ENCODE results near the gene CRTAC1. TPM values are rescaled to one million over a fixed set of nuclear protein-coding genes. Genes with fewer than 3 reads are reported as not detected.

CRTAC1 gene
- total RNA-seq, 1 experiment from 2014 or later = 0.20 TPM

DNA sequence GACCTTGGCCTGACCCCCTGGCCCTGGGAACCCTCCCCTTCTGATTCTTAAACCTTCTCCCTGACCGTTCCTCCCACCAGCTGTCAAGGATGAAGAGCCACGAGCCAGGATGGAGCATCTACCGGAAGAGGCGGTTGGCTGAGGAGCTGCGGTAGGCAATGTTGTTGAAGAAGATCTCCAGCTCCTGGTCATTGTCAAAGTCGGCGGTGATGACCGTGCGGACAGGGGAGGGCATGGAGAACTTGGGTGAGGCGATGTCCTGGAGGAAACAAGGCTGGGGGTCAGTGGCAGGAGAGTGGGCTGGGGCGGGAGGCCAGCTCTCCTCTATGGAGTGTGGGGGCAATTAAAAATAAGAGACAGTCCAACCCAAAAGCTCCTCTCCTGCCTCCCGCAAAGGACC lies 129.0 kb downstream of the CRTAC1 start:
- H3K4me3 ChIP-seq (replicated peaks in 1 of 2; ENCODE audit: low read depth in 1 of 2, low read length in 2 of 2) = no peak overlapping the region
- H3K9me2 ChIP-seq (ENCODE audit: insufficient read depth) = no peaks in the 10 kb centered on the region
- POLR2A ChIA-PET = no interaction called here
- RAD21 ChIA-PET (ENCODE audit: low non-redundant PET in 1 of 2, low total read pairs in 2 of 2, uncharacterized antibody in 2 of 2, unreplicated experiment in 2 of 2) = no interaction called here
- no peak for TF ChIP-seq EGR1 (IDR thresholded peaks at IDR 0.05; ENCODE audit: low read depth)
- no peak for TF ChIP-seq CEBPB (IDR thresholded peaks at IDR 0.05; ENCODE audit: low read depth)
- TF ChIP-seq, protein P1, sequence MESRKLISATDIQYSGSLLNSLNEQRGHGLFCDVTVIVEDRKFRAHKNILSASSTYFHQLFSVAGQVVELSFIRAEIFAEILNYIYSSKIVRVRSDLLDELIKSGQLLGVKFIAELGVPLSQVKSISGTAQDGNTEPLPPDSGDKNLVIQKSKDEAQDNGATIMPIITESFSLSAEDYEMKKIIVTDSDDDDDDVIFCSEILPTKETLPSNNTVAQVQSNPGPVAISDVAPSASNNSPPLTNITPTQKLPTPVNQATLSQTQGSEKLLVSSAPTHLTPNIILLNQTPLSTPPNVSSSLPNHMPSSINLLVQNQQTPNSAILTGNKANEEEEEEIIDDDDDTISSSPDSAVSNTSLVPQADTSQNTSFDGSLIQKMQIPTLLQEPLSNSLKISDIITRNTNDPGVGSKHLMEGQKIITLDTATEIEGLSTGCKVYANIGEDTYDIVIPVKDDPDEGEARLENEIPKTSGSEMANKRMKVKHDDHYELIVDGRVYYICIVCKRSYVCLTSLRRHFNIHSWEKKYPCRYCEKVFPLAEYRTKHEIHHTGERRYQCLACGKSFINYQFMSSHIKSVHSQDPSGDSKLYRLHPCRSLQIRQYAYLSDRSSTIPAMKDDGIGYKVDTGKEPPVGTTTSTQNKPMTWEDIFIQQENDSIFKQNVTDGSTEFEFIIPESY (IDR thresholded peaks at IDR 0.05; ENCODE audit: extremely low read depth, insufficient replicate concordance, low read length) = no peak
- TF ChIP-seq, protein P2, sequence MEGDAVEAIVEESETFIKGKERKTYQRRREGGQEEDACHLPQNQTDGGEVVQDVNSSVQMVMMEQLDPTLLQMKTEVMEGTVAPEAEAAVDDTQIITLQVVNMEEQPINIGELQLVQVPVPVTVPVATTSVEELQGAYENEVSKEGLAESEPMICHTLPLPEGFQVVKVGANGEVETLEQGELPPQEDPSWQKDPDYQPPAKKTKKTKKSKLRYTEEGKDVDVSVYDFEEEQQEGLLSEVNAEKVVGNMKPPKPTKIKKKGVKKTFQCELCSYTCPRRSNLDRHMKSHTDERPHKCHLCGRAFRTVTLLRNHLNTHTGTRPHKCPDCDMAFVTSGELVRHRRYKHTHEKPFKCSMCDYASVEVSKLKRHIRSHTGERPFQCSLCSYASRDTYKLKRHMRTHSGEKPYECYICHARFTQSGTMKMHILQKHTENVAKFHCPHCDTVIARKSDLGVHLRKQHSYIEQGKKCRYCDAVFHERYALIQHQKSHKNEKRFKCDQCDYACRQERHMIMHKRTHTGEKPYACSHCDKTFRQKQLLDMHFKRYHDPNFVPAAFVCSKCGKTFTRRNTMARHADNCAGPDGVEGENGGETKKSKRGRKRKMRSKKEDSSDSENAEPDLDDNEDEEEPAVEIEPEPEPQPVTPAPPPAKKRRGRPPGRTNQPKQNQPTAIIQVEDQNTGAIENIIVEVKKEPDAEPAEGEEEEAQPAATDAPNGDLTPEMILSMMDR (IDR thresholded peaks at IDR 0.05 in 2 of 3, conservative IDR thresholded peaks at IDR 0.05 in 1 of 3; ENCODE audit: borderline replicate concordance in 1 of 3, insufficient read depth in 1 of 3, low read depth in 2 of 3, low read length in 2 of 3) = no peak
- TF ChIP-seq POLR2AphosphoS5 (IDR thresholded peaks at IDR 0.05; ENCODE audit: low read depth, low read length) = no peak
- no peak for TF ChIP-seq JUND (IDR thresholded peaks at IDR 0.05)
- TF ChIP-seq, protein P3, sequence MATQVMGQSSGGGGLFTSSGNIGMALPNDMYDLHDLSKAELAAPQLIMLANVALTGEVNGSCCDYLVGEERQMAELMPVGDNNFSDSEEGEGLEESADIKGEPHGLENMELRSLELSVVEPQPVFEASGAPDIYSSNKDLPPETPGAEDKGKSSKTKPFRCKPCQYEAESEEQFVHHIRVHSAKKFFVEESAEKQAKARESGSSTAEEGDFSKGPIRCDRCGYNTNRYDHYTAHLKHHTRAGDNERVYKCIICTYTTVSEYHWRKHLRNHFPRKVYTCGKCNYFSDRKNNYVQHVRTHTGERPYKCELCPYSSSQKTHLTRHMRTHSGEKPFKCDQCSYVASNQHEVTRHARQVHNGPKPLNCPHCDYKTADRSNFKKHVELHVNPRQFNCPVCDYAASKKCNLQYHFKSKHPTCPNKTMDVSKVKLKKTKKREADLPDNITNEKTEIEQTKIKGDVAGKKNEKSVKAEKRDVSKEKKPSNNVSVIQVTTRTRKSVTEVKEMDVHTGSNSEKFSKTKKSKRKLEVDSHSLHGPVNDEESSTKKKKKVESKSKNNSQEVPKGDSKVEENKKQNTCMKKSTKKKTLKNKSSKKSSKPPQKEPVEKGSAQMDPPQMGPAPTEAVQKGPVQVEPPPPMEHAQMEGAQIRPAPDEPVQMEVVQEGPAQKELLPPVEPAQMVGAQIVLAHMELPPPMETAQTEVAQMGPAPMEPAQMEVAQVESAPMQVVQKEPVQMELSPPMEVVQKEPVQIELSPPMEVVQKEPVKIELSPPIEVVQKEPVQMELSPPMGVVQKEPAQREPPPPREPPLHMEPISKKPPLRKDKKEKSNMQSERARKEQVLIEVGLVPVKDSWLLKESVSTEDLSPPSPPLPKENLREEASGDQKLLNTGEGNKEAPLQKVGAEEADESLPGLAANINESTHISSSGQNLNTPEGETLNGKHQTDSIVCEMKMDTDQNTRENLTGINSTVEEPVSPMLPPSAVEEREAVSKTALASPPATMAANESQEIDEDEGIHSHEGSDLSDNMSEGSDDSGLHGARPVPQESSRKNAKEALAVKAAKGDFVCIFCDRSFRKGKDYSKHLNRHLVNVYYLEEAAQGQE (IDR thresholded peaks at IDR 0.05; ENCODE audit: low read depth) = no peak
- no peak for TF ChIP-seq SP1 (IDR thresholded peaks at IDR 0.05; ENCODE audit: low read depth)
- TF ChIP-seq YY1 (IDR thresholded peaks at IDR 0.05; ENCODE audit: extremely low read depth, insufficient replicate concordance, low read depth, low read length) = no peak
- no peak for TF ChIP-seq ZNF274 (IDR thresholded peaks at IDR 0.05; ENCODE audit: low read depth, low read length)
- TF ChIP-seq, protein P4, sequence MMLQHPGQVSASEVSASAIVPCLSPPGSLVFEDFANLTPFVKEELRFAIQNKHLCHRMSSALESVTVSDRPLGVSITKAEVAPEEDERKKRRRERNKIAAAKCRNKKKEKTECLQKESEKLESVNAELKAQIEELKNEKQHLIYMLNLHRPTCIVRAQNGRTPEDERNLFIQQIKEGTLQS (IDR thresholded peaks at IDR 0.05) = no peak
- no peak for TF ChIP-seq FOSL1 (IDR thresholded peaks at IDR 0.05; ENCODE audit: low read depth)
- no peak for TF ChIP-seq RAD21 (IDR thresholded peaks at IDR 0.05; ENCODE audit: low read depth)
- TF ChIP-seq EZH2phosphoT487 (IDR thresholded peaks at IDR 0.05; ENCODE audit: borderline replicate concordance) = no peak
- TF ChIP-seq POLR2A (IDR thresholded peaks at IDR 0.05; ENCODE audit: borderline replicate concordance, extremely low read depth, insufficient read depth, insufficient read length) = no peak
- no peak for TF ChIP-seq SIN3A (IDR thresholded peaks at IDR 0.05; ENCODE audit: low read depth)
- TF ChIP-seq TCF7L2 (IDR thresholded peaks at IDR 0.05; ENCODE audit: borderline replicate concordance, extremely low read depth, insufficient read depth, insufficient read length) = no peak
- TF ChIP-seq CBX3 (IDR thresholded peaks at IDR 0.05; ENCODE audit: low read depth) = no peak
- TF ChIP-seq ELF1 (IDR thresholded peaks at IDR 0.05; ENCODE audit: borderline replicate concordance, low read depth) = no peak
- no peak overlapping the region for H3K9ac ChIP-seq (ENCODE audit: low read length)
- H3K4me1 ChIP-seq (ENCODE audit: control insufficient read depth in 1 of 2, insufficient read depth in 2 of 2, low read length in 2 of 2) = no peaks in the 10 kb centered on the region
- H4K20me1 ChIP-seq (ENCODE audit: insufficient read depth) = no peaks in the 10 kb centered on the region
- no peaks in the 10 kb centered on the region for H3K9me3 ChIP-seq (ENCODE audit: control insufficient read depth in 1 of 2, insufficient read depth in 1 of 2, low read depth in 1 of 2, low read length in 2 of 2)
- no peak overlapping the region for H2AFZ ChIP-seq (ENCODE audit: low read depth, low read length, poor library complexity, severe bottlenecking)
- no TSS peak for BruUV-seq (replicated peaks)
- no peaks in the 10 kb centered on the region for H3K27me3 ChIP-seq (ENCODE audit: insufficient read depth, low read length)
- H3K27ac ChIP-seq (ENCODE audit: low read depth, low read length) = no peak overlapping the region
- no peaks in the 10 kb centered on the region for H3K36me3 ChIP-seq (ENCODE audit: control insufficient read depth in 1 of 2, insufficient read depth in 2 of 2, low read length in 2 of 2)
- intact Hi-C loops (cut with micrococcal nuclease) = no loop called here
- ATAC-seq (no peak), DNase-seq (ENCODE audit: low read depth, low spot score) (no peak)
- CTCF ChIA-PET = no interaction called here
- no peaks in the 10 kb centered on the region for H3K79me2 ChIP-seq (ENCODE audit: insufficient read depth, low read length)
- H3K4me2 ChIP-seq (ENCODE audit: low read length) = no peak overlapping the region

All from HCT116 (cell line).